Erythroblast (primary cell): ENCODE measurements around the gene PRDM11.

ENCODE experiments used
- GATA1 ChIP-seq: IDR thresholded peaks from 2 replicates; pipeline ENCODE4 v1.6.1; 2011; ENCODE audit warnings: low read depth, mild to moderate bottlenecking, control low read depth, low read length, moderate library complexity
- POLR2A ChIP-seq: IDR thresholded peaks from 2 replicates; pipeline ENCODE4 v1.6.1; 2011; ENCODE audit warnings: mild to moderate bottlenecking, low read length

DNA sequence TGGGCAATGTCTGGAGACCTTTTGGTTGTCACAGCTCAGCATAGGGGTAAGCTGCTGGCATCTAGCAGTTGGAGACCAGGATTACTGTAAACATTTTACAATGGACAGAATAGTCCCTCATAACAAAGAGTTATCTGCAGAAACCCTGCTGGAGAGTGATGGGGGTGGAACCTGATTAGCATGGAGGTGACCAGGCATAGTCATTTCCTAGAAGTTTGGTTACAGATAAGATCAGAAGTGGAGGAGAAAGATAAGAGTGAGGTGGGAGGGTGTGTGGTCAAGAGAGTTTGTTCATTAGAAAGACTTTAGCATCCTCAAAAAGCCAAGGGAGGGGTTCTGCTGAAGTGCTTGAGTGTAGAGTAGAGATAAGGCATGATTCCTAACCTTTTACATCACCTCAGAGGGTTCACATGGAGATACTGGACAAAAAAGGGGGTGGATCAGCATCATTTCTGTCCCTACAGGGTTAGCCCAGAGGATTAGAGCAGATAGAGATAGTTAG, 38.8 kb downstream of the PRDM11 start:
- TF ChIP-seq POLR2A (no peak), GATA1 (peak; percentile 40)
